ENCODE data around the gene C6orf58.
"Not testable (repeated sequence)": the region's sequence is repeated elsewhere in the genome, so short reads cannot be mapped to it uniquely, and the experiment has no call there.

C6orf58 gene

GRCh38 chr6:127592964-127593363, 16.0 kb downstream of the C6orf58 start:
- DNase-seq: no peak

GRCh38 chr6:127593456-127593855, 16.5 kb downstream of the C6orf58 start:
- DNase-seq: not testable (repeated sequence)

GRCh38 chr6:127606131-127606562, 29.2 kb downstream of the C6orf58 start:
- DNase-seq: no peak

- DNase-seq: no peak
These were observed 31.7 kb downstream of the C6orf58 start for GRCh38 chr6:127608554-127609270.

GRCh38 chr6:127618729-127619128, 41.8 kb downstream of the C6orf58 start:
- DNase-seq: no peak

GRCh38 chr6:127630800-127631199, 53.8 kb downstream of the C6orf58 start:
- no peak for DNase-seq

GRCh38 chr6:127634178-127634577, 57.2 kb downstream of the C6orf58 start:
- DNase-seq: no peak

- DNase-seq: no peak
These were observed 58.1 kb downstream of the C6orf58 start for GRCh38 chr6:127635091-127635490.

- no peak for DNase-seq
These were observed 60.9 kb downstream of the C6orf58 start for GRCh38 chr6:127637830-127638409.
